Placental pericyte (primary cell): ENCODE data around the gene LRRC18. TPM values are rescaled to one million over a fixed set of nuclear protein-coding genes. Genes with fewer than 3 reads are reported as not detected.

Experiments used
- small RNA-seq: library from RNA; depleted of rRNA; stranded (forward); fragments of <200 nt; gene quantifications from one replicate; pipeline ENCODE3, GENCODE V24; 2012; ENCODE audit warnings: low replicate concordance
- total RNA-seq: library from RNA; depleted of rRNA; stranded (reverse); fragments of >200 nt; gene quantifications from 2 replicates; pipeline ENCODE4 v1.2.3, GENCODE V29; 2012

The LRRC18 gene
- total RNA-seq, result not detected in 2 replicates

DNA sequence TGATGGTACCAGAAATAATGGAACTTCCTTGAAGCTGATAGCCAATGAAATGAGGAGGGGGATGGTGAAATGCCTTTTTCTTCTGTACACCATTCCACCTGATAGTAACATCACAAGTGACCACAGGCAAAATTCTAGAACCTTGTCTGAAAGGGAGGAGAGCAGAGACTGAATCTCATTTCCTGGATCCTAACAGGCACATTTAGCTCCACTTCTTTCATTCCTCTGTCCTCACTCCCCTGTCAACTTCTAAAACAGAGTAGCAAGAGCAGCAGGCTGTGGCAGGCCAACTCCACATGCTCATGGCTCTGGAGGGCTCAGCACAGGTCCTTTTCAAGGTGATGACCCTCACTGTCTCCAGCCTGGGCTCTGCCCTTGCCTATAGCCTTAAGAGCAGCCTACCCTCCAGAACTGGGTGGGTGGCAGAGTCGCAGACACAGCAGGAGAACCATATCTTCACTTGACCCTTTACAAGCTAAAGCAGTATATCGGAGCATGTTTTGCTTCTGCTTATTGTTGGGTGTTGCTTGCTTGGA lies at the start of gene LRRC18:
TSS of gene LRRC18 (minus strand) at position 51 of the 536 bp plus-strand sequence. CDS start 25,685 bp downstream, outside the sequence.

Small RNA genes within 50 kb of the gene (small RNA-seq; reads per million reads assigned to genes)
- gene MIR4294, result not detected

Other genes with a start within 250 kb of the LRRC18 start
- gene VSTM4, start 175.7 kb upstream of the LRRC18 start, total RNA-seq, result under 0.01 and 1.3 TPM in 2 replicates
- not detected in 2 replicates for gene FAM170B, start 194.2 kb upstream of the LRRC18 start, total RNA-seq
- 0.43 TPM in 1 of 2 replicates, not detected in the other for gene TMEM273, start 248.6 kb upstream of the LRRC18 start, total RNA-seq